T-helper 2 cell treated with Interferon-gamma antibody and Interleukin-4, amounts not matched to agents 100 ng/mL and 5 ng/mL, for 36 hours (primary cell): Measurements from ENCODE around the gene RUSF1. TPM values are rescaled to one million over a fixed set of nuclear protein-coding genes. Genes with fewer than 3 reads are reported as not detected.

Experiments used
- intact Hi-C: fragments of 100-400 bp; cut with micrococcal nuclease; formaldehyde crosslinking; loops from one replicate; pipeline ENCODE4 v1.15.1; 2023
- total RNA-seq: library from RNA; stranded (reverse); gene quantifications from 2 replicates; pipeline ENCODE4 v1.2.3, GENCODE V29; 2022

Gene RUSF1
- total RNA-seq, 1 donor from 2014 or later = 37.6 TPM

GRCh38 chr16:31472709-31473203 is 35.4 kb downstream of the RUSF1 start:
- intact Hi-C loops = no loop called here

- intact Hi-C loops = no loop called here
These were observed 36.1 kb downstream of the RUSF1 start, which contains the start of gene TGFB1I1 for GRCh38 chr16:31471875-31472708. TGFB1I1 (plus strand) TSS chr16:31472152; CDS start chr16:31472189, 37 bp downstream.

- intact Hi-C loops = no loop called here
These were observed 36.8 kb downstream of the RUSF1 start for GRCh38 chr16:31471241-31471874.

- intact Hi-C loops = no loop called here
These were observed 37.6 kb downstream of the RUSF1 start for GRCh38 chr16:31470615-31471014.

- intact Hi-C loops = no loop called here
These were observed 40.3 kb downstream of the RUSF1 start for GRCh38 chr16:31467858-31468257.

GRCh38 chr16:31467151-31467773 is 40.9 kb downstream of the RUSF1 start:
- intact Hi-C loops = no loop called here

- intact Hi-C loops = no loop called here
These were observed 41.8 kb downstream of the RUSF1 start for GRCh38 chr16:31466381-31466841.

- intact Hi-C loops = no loop called here
These were observed 42.3 kb downstream of the RUSF1 start for GRCh38 chr16:31465788-31466370.

GRCh38 chr16:31464781-31465260 is 43.4 kb downstream of the RUSF1 start:
- intact Hi-C loops = no loop called here

GRCh38 chr16:31464348-31464769 is 43.8 kb downstream of the RUSF1 start:
- intact Hi-C loops = no loop called here

- intact Hi-C loops = loop anchor here (2.0 kb wide), 1 partner anchor 15 kb away; no protein-coding TSS in a partner anchor
These were observed 46.0 kb downstream of the RUSF1 start for GRCh38 chr16:31461921-31462804.

GRCh38 chr16:31461201-31461920 is 46.8 kb downstream of the RUSF1 start:
- intact Hi-C loops = loop anchor here (2.0 kb wide), 1 partner anchor 15 kb away; no protein-coding TSS in a partner anchor

GRCh38 chr16:31460582-31461002 is 47.6 kb downstream of the RUSF1 start:
- intact Hi-C loops = loop anchor here (2.0 kb wide), 1 partner anchor 16 kb away; no protein-coding TSS in a partner anchor

GRCh38 chr16:31459687-31460581 is 48.3 kb downstream of the RUSF1 start:
- intact Hi-C loops = loop anchor here (1.0 to 10.0 kb wide), 10 partner anchors 17 to 538 kb away; partner anchors contain the start of genes FUS, KAT8, SETD1A and STX4

GRCh38 chr16:31458844-31459686 is 49.1 kb downstream of the RUSF1 start, which contains the start of gene ARMC5:
ARMC5 (plus strand) TSS chr16:31459501; CDS start chr16:31459525, 24 bp downstream.
- intact Hi-C loops = loop anchor here (1.0 to 10.0 kb wide), 9 partner anchors 236 to 537 kb away; partner anchors contain the start of genes FUS, KAT8, SETD1A and STX4

GRCh38 chr16:31458073-31458843 is 49.9 kb downstream of the RUSF1 start:
- intact Hi-C loops = loop anchor here (2.0 to 10.0 kb wide), 3 partner anchors 237 to 425 kb away; partner anchors contain the start of gene STX4
